Measurements from ENCODE around the gene CAVIN1.
"Not testable (repeated sequence)": the region's sequence is repeated elsewhere in the genome, so short reads cannot be mapped to it uniquely, and the experiment has no call there.

The CAVIN1 gene

GRCh38 chr17:42422958-42423712 is at the start of gene CAVIN1:
CAVIN1 (minus strand) TSS chr17:42423256; CDS start chr17:42423097, 159 bp downstream.
- no peak for DNase-seq (ENCODE audit: low read depth in 2 of 2)

DNA sequence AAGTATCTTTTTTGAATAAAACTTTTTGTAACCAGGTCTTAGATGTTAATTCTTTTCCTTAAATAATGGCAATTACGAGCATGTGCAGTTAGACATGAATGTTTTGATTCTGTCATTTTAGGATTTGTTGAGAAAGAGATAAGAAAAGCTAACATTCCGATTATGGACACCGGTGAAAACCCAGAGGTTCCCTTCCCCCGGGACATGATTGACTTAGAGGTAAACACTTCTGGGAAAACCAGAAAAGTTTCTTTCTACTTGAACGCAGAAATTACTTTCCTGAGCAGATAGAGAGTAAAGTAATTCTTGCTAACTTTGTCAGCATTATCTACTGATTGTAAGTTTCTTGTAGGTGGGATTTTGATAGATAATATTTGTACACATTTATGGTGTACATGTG is 44.8 kb upstream of the CAVIN1 start:
- no peak for DNase-seq (ENCODE audit: low read depth in 2 of 2)

- no peak for DNase-seq (ENCODE audit: low read depth in 2 of 2)
Observed at GRCh38 chr17:42463976-42464400, 40.9 kb upstream of the CAVIN1 start.

- no peak for DNase-seq (ENCODE audit: low read depth in 2 of 2)
Observed at GRCh38 chr17:42460371-42460770, 37.3 kb upstream of the CAVIN1 start.

GRCh38 chr17:42459801-42460281 is 36.8 kb upstream of the CAVIN1 start:
- DNase-seq (ENCODE audit: low read depth in 2 of 2), result no peak

- DNase-seq (ENCODE audit: low read depth in 2 of 2), result no peak
Observed at GRCh38 chr17:42459256-42459800, 36.3 kb upstream of the CAVIN1 start.

GRCh38 chr17:42458497-42459255 is 35.6 kb upstream of the CAVIN1 start, which contains the start of gene ATP6V0A1:
ATP6V0A1 (plus strand) TSS chr17:42458878; CDS start chr17:42460895, 2,017 bp downstream.
- peak; percentile 78 to 86 for DNase-seq (ENCODE audit: low read depth in 2 of 2)

GRCh38 chr17:42457107-42457792 is 34.2 kb upstream of the CAVIN1 start:
- no peak for DNase-seq (ENCODE audit: low read depth in 2 of 2)

DNA sequence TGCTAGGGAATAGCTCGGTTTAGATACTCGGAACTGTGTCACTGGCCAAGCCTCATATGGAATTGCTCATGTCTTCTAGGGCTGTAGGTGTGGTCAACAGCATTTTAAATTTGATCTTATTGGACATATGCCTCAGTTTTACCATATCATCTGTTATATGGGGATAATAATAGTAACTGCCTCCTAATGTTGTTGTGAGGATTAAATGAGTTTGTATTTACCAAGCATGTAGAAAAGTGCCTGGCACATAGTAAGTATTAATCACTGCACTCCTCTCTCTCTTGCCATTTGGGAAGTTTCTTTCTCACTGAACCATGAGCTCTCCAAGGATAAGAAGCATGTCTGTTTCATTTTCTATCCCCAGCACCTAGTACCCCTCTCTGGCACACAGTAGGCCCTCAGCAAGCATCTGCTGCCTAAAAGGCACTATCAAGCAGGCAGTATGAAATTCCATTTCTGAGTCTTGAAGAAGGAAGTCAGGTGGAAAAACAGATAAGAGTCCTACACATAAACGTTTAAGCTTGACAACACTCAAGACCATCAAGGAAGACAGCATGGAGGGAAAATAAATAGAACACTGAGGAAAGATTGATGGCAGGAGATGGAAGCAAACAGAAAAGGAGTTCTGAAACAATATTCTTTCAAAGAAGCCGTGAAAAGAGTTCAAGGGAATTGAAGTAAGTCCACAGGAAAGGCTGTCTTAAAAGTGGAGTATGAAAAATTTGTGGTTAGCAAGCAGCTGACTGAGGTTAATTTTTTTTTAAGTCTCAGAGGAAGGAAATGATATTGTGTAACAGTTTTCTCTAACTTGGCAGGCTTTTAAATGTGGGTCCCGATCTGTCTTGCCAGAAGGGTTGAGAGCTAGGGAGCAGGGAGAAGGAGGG is 33.4 kb upstream of the CAVIN1 start:
- no peak for DNase-seq (ENCODE audit: low read depth in 2 of 2)

- DNase-seq (ENCODE audit: low read depth in 2 of 2), result not testable (repeated sequence)
Observed at GRCh38 chr17:42454987-42455386, 31.9 kb upstream of the CAVIN1 start.

GRCh38 chr17:42453439-42453838 is 30.4 kb upstream of the CAVIN1 start:
- no peak for DNase-seq (ENCODE audit: low read depth in 2 of 2)

GRCh38 chr17:42451270-42451669 is 28.2 kb upstream of the CAVIN1 start:
- DNase-seq (ENCODE audit: low read depth in 2 of 2), result not testable (repeated sequence)

DNA sequence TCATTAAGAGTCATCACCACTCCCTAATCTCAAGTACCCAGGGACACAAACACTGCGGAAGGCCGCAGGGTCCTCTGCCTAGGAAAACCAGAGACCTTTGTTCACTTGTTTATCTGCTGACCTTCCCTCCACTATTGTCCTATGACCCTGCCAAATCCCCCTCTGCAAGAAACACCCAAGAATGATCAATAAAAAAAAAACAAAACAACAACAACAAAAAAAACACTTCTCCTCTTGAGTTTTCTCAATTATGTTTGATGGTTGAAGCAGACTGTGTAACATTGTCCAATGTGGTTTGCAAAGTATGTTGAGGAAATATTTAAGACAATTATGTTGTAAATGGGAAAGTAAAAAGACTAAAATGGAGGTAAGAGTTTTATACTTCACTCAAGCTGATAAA is 26.8 kb upstream of the CAVIN1 start:
- DNase-seq (ENCODE audit: low read depth in 2 of 2), result not testable (repeated sequence)

DNA sequence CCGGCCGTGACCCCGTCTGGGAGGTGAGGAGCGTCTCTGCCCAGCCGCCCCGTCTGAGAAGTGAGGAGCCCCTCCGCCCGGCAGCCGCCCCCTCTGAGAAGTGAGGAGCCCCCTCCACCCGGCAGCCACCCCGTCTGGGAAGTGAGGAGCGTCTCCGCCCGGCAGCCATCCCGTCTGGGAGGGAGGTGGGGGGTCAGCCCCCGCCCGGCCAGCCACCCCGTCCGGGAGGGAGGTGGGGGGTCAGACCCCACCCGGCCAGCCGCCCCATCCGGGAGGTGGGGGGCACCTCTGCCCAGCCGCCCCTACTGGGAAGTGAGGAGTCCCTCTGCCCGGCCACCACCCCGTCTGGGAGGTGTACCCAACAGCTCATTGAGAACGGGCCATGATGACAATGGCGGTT is 26.1 kb upstream of the CAVIN1 start:
- DNase-seq (ENCODE audit: low read depth in 2 of 2), result not testable (repeated sequence)

- DNase-seq (ENCODE audit: low read depth in 2 of 2), result no peak
Observed at GRCh38 chr17:42442196-42442565, 19.1 kb upstream of the CAVIN1 start.

DNA sequence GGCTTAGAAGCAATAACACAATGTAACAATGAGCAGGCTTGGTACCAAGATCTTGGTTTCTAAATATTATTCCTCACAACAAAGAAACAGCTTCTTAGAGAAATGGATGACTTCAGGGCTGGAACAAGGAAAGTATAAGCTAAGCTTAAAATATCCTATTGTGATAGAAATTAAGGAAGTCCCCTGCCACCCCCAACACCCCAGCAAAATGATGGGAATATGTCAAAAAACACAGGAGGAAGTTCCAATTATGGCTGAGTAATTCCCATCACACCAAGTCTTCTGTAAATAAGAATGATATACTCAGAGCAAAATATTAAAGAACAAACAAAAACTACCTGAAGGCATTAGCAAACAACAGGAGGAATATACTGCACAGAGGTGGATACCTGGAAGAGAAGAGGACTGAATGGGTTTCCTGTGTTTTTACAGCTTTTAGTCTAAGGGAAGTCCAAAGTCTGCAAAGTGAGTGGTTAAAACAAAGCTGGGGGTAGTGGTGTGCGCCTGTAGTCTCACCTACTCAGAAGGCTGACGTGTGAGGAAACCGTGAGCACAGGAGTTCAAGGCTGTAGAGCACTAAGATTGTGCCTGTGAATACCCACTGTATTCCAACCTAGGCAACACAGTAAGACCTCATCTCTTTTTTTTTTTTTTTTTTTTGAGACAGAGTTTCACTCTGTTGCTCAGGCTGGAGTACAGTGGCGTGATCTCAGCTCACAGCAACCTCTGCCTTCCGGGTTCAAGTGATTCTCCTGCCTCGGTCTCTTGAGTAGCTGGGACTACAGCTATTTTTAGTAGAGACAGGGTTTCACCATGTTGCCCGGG is 18.5 kb upstream of the CAVIN1 start:
- no peak for DNase-seq (ENCODE audit: low read depth in 2 of 2)

DNA sequence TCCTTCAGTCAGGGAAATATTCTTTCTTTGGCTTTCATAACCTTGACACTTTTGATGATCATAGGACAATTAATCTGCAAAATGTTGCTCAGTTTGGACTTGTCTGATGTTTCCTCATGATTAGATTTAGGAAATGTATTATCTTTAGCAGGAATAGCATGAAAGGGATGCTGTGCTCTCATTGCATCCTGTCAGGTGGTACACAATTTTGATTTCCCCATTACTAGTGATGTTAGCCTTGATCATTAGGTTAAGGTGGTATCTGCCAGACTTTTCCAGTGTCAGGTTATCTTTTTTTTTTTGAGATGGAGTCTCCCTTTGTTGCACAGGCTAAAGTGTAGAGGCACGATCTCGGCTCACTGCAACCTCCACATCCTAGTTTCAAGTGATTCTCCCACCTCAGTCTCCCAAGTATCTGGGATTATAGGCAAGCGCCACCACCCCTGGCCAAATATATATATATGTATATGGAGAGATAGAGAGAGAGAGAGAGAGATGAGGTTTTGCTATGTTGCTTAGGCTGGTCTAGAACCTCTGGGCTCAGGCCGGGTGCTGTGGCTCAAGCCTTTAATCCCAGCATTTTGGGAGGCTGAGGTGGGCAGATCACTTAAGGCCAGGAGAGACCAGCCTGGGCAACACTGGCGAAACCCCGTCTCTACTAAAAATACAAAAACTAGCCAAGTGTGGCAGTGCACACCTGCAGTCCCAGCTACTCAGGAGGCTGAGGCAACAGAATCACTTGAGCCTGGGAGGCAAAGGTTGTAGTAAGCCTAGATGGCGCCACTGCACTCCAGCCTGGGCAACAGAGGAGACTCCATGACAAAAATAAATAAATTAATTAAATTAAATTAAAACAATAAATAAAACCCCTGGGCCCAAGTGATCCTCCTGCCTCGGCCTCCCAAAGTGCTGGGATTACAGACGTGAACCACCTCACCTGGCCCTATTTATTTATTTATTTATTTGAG is 15.8 kb upstream of the CAVIN1 start:
- DNase-seq (ENCODE audit: low read depth in 2 of 2), result peak in 1 of 2 donors; percentile 16

DNA sequence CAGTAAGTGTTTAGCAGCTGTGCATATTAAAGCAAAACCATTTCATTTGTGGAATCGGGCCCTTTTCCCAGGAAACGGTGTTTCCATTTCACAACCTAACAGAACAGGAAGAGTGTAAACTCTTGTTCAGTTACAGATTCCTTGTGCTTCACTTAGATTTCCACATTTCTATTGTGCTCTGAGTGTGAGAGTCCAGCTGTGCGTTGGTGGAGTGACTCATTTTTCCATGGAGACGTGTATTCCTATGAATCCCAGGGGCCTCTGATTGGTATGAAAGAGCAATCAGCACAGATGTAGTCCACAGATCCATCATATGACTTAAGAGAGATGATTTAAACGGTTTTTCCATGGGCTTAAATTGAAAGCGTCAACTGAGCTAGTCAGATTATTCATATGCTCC is 13.3 kb upstream of the CAVIN1 start:
- no peak for DNase-seq (ENCODE audit: low read depth in 2 of 2)

DNA sequence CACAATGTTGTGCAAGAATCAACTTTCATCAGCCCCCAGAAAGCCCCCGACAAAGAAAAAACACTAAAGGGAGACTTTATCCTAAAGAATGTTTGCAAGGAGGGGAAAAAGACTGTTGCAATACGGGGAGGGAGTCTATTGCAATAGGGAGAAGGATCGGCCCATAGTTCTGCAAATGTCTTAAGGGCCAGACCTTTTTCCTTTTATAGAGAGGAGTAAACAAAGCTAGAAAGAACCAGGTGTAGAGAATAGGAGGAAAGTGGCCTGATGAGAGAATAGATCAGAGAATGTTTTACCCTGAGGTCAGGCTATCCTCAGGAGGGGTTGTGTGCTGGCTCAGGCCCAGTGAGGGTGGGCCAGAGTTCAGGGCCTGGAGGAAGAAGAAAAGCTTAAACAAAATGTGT is 8.7 kb upstream of the CAVIN1 start:
- no peak for DNase-seq (ENCODE audit: low read depth in 2 of 2)

All from stimulated activated CD8-positive, alpha-beta memory T cell treated with anti-CD3 and anti-CD28 coated beads, Interleukin-7, amount 100 ng/mL, for 4 hours (primary cell).